Breast epithelium (tissue), 3 donors: Measurements from ENCODE around the gene PCBD2.

Source experiments
- CTCF ChIP-seq, 3 donors: fragments of 450-650 bp; IDR thresholded peaks; one replicate each; pipeline ENCODE4 v1.5.1; 2016 to 2017; ENCODE audit warnings: antibody characterized with exemption in 3 of 3, mild to moderate bottlenecking in 3 of 3, moderate library complexity in 3 of 3
- POLR2A ChIP-seq: fragments of 450-650 bp; IDR thresholded peaks from one replicate; pipeline ENCODE4 v1.6.1; 2016; ENCODE audit warnings: antibody characterized with exemption, mild to moderate bottlenecking, moderate library complexity
- POLR2AphosphoS5 ChIP-seq, 3 donors: sonication (generic); formaldehyde crosslinking; IDR thresholded peaks; one replicate each; pipeline ENCODE4 v1.6.1; 2017; ENCODE audit warnings: antibody characterized with exemption in 3 of 3

- no peak for TF ChIP-seq CTCF (IDR thresholded peaks at IDR 0.05)
- TF ChIP-seq POLR2A = no peak
- no peak for TF ChIP-seq POLR2AphosphoS5 (IDR thresholded peaks at IDR 0.05)
Observed at GRCh38 chr5:135008556-135008955, 103.6 kb downstream of the PCBD2 start.
